Ammon's horn (tissue), 1 donor: ENCODE measurements around the gene CNFN.
"Not testable (repeated sequence)": the region's sequence is repeated elsewhere in the genome, so short reads cannot be mapped to it uniquely, and the experiment has no call there.

Experiments used
- DNase-seq: peaks from one replicate; pipeline ENCODE4 v3.0.0-alpha.2; 2016; ENCODE audit warnings: low spot score

The CNFN gene

GRCh38 chr19:42351079-42351735 lies 38.9 kb downstream of the CNFN start:
- DNase-seq = no peak

- DNase-seq = no peak
Measured at GRCh38 chr19:42350417-42350816, 39.7 kb downstream of the CNFN start.

GRCh38 chr19:42349378-42350107 lies 40.6 kb downstream of the CNFN start:
- no peak for DNase-seq

- DNase-seq = no peak
Measured at GRCh38 chr19:42348211-42348610, 41.9 kb downstream of the CNFN start.

GRCh38 chr19:42345191-42345812 lies 44.8 kb downstream of the CNFN start:
- no peak for DNase-seq

- no peak for DNase-seq
Measured at GRCh38 chr19:42344336-42344893, 45.7 kb downstream of the CNFN start.

- DNase-seq = no peak
Measured at GRCh38 chr19:42343344-42344110, 46.6 kb downstream of the CNFN start.

- not testable (repeated sequence) for DNase-seq
Measured at GRCh38 chr19:42339922-42340321, 50.2 kb downstream of the CNFN start.

GRCh38 chr19:42339126-42339860 lies 50.8 kb downstream of the CNFN start:
- DNase-seq = not testable (repeated sequence)
